Parathyroid adenoma (tissue), 2 donors: Measurements from ENCODE around the gene DCHS1.

Experiments
- H2AFZ ChIP-seq: fragments of 300-600 bp; sonication (generic); one replicate; pipeline ENCODE4 v1.7.0; 2017; ENCODE audit warnings: antibody characterized with exemption, mild to moderate bottlenecking
- H3K27ac ChIP-seq: fragments of 300-600 bp; sonication (generic); one replicate; pipeline ENCODE4 v1.7.0; 2017
- H3K27me3 ChIP-seq: fragments of 300-600 bp; sonication (generic); one replicate; pipeline ENCODE4 v1.7.0; 2017; ENCODE audit warnings: low read length; ENCODE audit not compliant: control insufficient read depth, insufficient read depth
- H3K36me3 ChIP-seq: fragments of 300-600 bp; sonication (generic); one replicate; pipeline ENCODE4 v1.7.0; 2017; ENCODE audit warnings: low read length; ENCODE audit not compliant: control insufficient read depth, insufficient read depth
- H3K4me1 ChIP-seq: fragments of 300-600 bp; sonication (generic); one replicate; pipeline ENCODE4 v1.7.0; 2017; ENCODE audit warnings: control low read depth
- H3K4me2 ChIP-seq: fragments of 300-600 bp; sonication (generic); one replicate; pipeline ENCODE4 v1.7.0; 2017; ENCODE audit warnings: low read length
- H3K4me3 ChIP-seq: fragments of 300-600 bp; sonication (generic); one replicate; pipeline ENCODE4 v1.7.0; 2017; ENCODE audit warnings: low read depth, low read length
- H3K79me2 ChIP-seq: fragments of 300-600 bp; sonication (generic); one replicate; pipeline ENCODE4 v1.7.0; 2017; ENCODE audit warnings: control low read depth
- H3K9ac ChIP-seq: fragments of 300-600 bp; sonication (generic); one replicate; pipeline ENCODE4 v1.7.0; 2017; ENCODE audit warnings: mild to moderate bottlenecking
- H3K9me3 ChIP-seq: fragments of 300-600 bp; sonication (generic); one replicate; pipeline ENCODE4 v1.7.0; 2017; ENCODE audit warnings: low read length; ENCODE audit not compliant: control insufficient read depth
- CTCF ChIP-seq: fragments of 300-600 bp; sonication (generic); IDR thresholded peaks from one replicate; pipeline ENCODE4 v1.7.0; 2017; ENCODE audit warnings: antibody characterized with exemption, mild to moderate bottlenecking
- donor health status: primary hyperparathyroidism.

DCHS1 gene

GRCh38 chr11:6653656-6654055 lies 2.0 kb downstream of the DCHS1 start:
- Histone ChIP-seq H3K4me3 (no peak overlapping the region), H2AFZ (no peak overlapping the region), H3K9ac (no peak overlapping the region), H3K27me3 (no peaks in the 10 kb centered on the region), H3K36me3 (no peaks in the 10 kb centered on the region), H3K4me1 (no peaks in the 10 kb centered on the region), H3K27ac (no peak overlapping the region), H3K9me3 (no peaks in the 10 kb centered on the region), H3K79me2 (no peaks in the 10 kb centered on the region), H3K4me2 (no peak overlapping the region)
- TF ChIP-seq CTCF: no peak

GRCh38 chr11:6653097-6653496 lies 2.5 kb downstream of the DCHS1 start:
- H3K27ac ChIP-seq: no peak overlapping the region
- no peak overlapping the region for H2AFZ ChIP-seq
- TF ChIP-seq CTCF: no peak
- no peaks in the 10 kb centered on the region for H3K79me2 ChIP-seq
- H3K4me1 ChIP-seq: no peaks in the 10 kb centered on the region
- no peaks in the 10 kb centered on the region for H3K9me3 ChIP-seq
- no peak overlapping the region for H3K4me3 ChIP-seq
- no peaks in the 10 kb centered on the region for H3K27me3 ChIP-seq
- H3K4me2 ChIP-seq: no peak overlapping the region
- H3K9ac ChIP-seq: no peak overlapping the region
- H3K36me3 ChIP-seq: no peaks in the 10 kb centered on the region

GRCh38 chr11:6652182-6652581 lies 3.4 kb downstream of the DCHS1 start:
- Histone ChIP-seq H2AFZ (no peak overlapping the region), H3K27ac (no peak overlapping the region), H3K4me1 (no peaks in the 10 kb centered on the region), H3K4me2 (no peak overlapping the region), H3K9me3 (no peaks in the 10 kb centered on the region), H3K4me3 (no peak overlapping the region), H3K79me2 (no peaks in the 10 kb centered on the region), H3K36me3 (no peaks in the 10 kb centered on the region), H3K27me3 (no peaks in the 10 kb centered on the region), H3K9ac (no peak overlapping the region)
- no peak for TF ChIP-seq CTCF

- no peak overlapping the region for H3K4me2 ChIP-seq
- no peak overlapping the region for H3K9ac ChIP-seq
- no peaks in the 10 kb centered on the region for H3K36me3 ChIP-seq
- H3K79me2 ChIP-seq: no peaks in the 10 kb centered on the region
- no peak overlapping the region for H3K4me3 ChIP-seq
- no peaks in the 10 kb centered on the region for H3K9me3 ChIP-seq
- no peak for TF ChIP-seq CTCF
- no peaks in the 10 kb centered on the region for H3K4me1 ChIP-seq
- H3K27ac ChIP-seq: no peak overlapping the region
- H2AFZ ChIP-seq: no peak overlapping the region
- H3K27me3 ChIP-seq: no peaks in the 10 kb centered on the region
Measured at GRCh38 chr11:6650980-6651379, 4.6 kb downstream of the DCHS1 start.

- no peak overlapping the region for H2AFZ ChIP-seq
- no peaks in the 10 kb centered on the region for H3K79me2 ChIP-seq
- no peaks in the 10 kb centered on the region for H3K4me1 ChIP-seq
- no peak for TF ChIP-seq CTCF
- no peak overlapping the region for H3K4me3 ChIP-seq
- H3K9me3 ChIP-seq: no peaks in the 10 kb centered on the region
- no peaks in the 10 kb centered on the region for H3K27me3 ChIP-seq
- no peaks in the 10 kb centered on the region for H3K36me3 ChIP-seq
- no peak overlapping the region for H3K9ac ChIP-seq
- H3K4me2 ChIP-seq: no peak overlapping the region
- H3K27ac ChIP-seq: no peak overlapping the region
Measured at GRCh38 chr11:6650104-6650503, 5.5 kb downstream of the DCHS1 start.
